ENCODE results near the gene UBE2G1. TPM values are rescaled to one million over a fixed set of nuclear protein-coding genes. Genes with fewer than 3 reads are reported as not detected.

UBE2G1 gene
- total RNA-seq, 1 donor from 2014 or later: 88.5 TPM

- Histone ChIP-seq H3K9ac (no peak overlapping the region), H3K27ac (no peak overlapping the region), H3K4me2 (no peak overlapping the region), H3K9me3 (ENCODE audit: low read depth) (no peaks in the 10 kb centered on the region), H2AFZ (replicated peaks) (no peak overlapping the region), H3K4me1 (no peaks in the 10 kb centered on the region), H3K79me2 (ENCODE audit: low read depth) (peaks cover 100% of the 10 kb centered on the region), H4K20me1 (ENCODE audit: low read depth) (peaks cover 48% of the 10 kb centered on the region), H3K36me3 (peaks cover 4% of the 10 kb centered on the region), H3K4me3 (no peak overlapping the region), H3F3A (ENCODE audit: low read depth) (no peaks in the 10 kb centered on the region), H3K27me3 (no peaks in the 10 kb centered on the region)
- Mint-ChIP-seq H3K9me3 (peaks cover 32% of the 10 kb centered on the region), H3K4me1 (no peaks in the 10 kb centered on the region), H3K4me3 (no peak overlapping the region), H3K27ac (no peak overlapping the region), H3K36me3 (peaks cover 36% of the 10 kb centered on the region), H3K27me3 (ENCODE audit: insufficient read depth, low read depth) (peaks cover 2% of the 10 kb centered on the region)
- no peak for TF ChIP-seq CTCF (IDR thresholded peaks at IDR 0.05)
- TF ChIP-seq EZH2phosphoT487 (IDR thresholded peaks at IDR 0.05): no peak
- TF ChIP-seq EZH2 (IDR thresholded peaks at IDR 0.05): no peak
- no peak for DNase-seq (ENCODE audit: low spot score)
Measured at GRCh38 chr17:4326112-4326511, 40.4 kb downstream of the UBE2G1 start.

- no peak overlapping the region for H3K4me3 ChIP-seq
- peaks cover 4% of the 10 kb centered on the region for H3K36me3 ChIP-seq
- H3K9me3 ChIP-seq (ENCODE audit: low read depth): no peaks in the 10 kb centered on the region
- Mint-ChIP-seq H3K36me3 (peaks cover 31% of the 10 kb centered on the region), H3K4me3 (no peak overlapping the region), H3K27ac (no peak overlapping the region), H3K9me3 (peaks cover 30% of the 10 kb centered on the region), H3K27me3 (ENCODE audit: insufficient read depth, low read depth) (peaks cover 2% of the 10 kb centered on the region), H3K4me1 (no peaks in the 10 kb centered on the region)
- H3K27ac ChIP-seq: no peak overlapping the region
- H3K79me2 ChIP-seq (ENCODE audit: low read depth): peaks cover 100% of the 10 kb centered on the region
- DNase-seq (ENCODE audit: low spot score): no peak
- no peak overlapping the region for H3K9ac ChIP-seq
- TF ChIP-seq EZH2phosphoT487 (IDR thresholded peaks at IDR 0.05) (no peak), CTCF (IDR thresholded peaks at IDR 0.05) (no peak), EZH2 (IDR thresholded peaks at IDR 0.05) (no peak)
- no peaks in the 10 kb centered on the region for H3K4me1 ChIP-seq
- H3K4me2 ChIP-seq: no peak overlapping the region
- H3F3A ChIP-seq (ENCODE audit: low read depth): peaks cover under 1% of the 10 kb centered on the region
- no peak overlapping the region for H2AFZ ChIP-seq (replicated peaks)
- no peaks in the 10 kb centered on the region for H3K27me3 ChIP-seq
- H4K20me1 ChIP-seq (ENCODE audit: low read depth): peaks cover 50% of the 10 kb centered on the region
Measured at GRCh38 chr17:4324463-4324862, 42.0 kb downstream of the UBE2G1 start.

GRCh38 chr17:4319221-4319620, 47.3 kb downstream of the UBE2G1 start:
- Histone ChIP-seq H4K20me1 (ENCODE audit: low read depth) (peaks cover 67% of the 10 kb centered on the region), H3K4me1 (no peaks in the 10 kb centered on the region), H3K79me2 (ENCODE audit: low read depth) (peaks cover 97% of the 10 kb centered on the region), H3K9me3 (ENCODE audit: low read depth) (no peaks in the 10 kb centered on the region), H3K27ac (no peak overlapping the region), H3K4me3 (no peak overlapping the region), H2AFZ (replicated peaks) (no peak overlapping the region), H3K4me2 (no peak overlapping the region), H3K36me3 (no peaks in the 10 kb centered on the region), H3K9ac (peak overlapping the region; percentile 33), H3F3A (ENCODE audit: low read depth) (peaks cover 4% of the 10 kb centered on the region), H3K27me3 (no peaks in the 10 kb centered on the region)
- Mint-ChIP-seq H3K36me3 (peaks cover 15% of the 10 kb centered on the region), H3K4me1 (peaks cover 3% of the 10 kb centered on the region), H3K4me3 (no peak overlapping the region), H3K27ac (no peak overlapping the region), H3K9me3 (peaks cover 10% of the 10 kb centered on the region), H3K27me3 (ENCODE audit: insufficient read depth, low read depth) (no peaks in the 10 kb centered on the region)
- no peak for DNase-seq (ENCODE audit: low spot score)
- no peak for TF ChIP-seq CTCF (IDR thresholded peaks at IDR 0.05)
- TF ChIP-seq EZH2 (IDR thresholded peaks at IDR 0.05): no peak
- TF ChIP-seq EZH2phosphoT487 (IDR thresholded peaks at IDR 0.05): no peak

Data from neural progenitor cell (in vitro differentiated cells).